Body of pancreas (tissue), 4 donors: ENCODE measurements around the gene MAPKAPK2.

Experiments
- CTCF ChIP-seq, 7 experiments: fragments of 450-650 bp in 4 of 7; fragments of 200-600 bp in 3 of 7; sonication (generic) in 3 of 7; IDR thresholded peaks; one replicate each; pipeline ENCODE4 v1.5.1; 2016 to 2019; ENCODE audit warnings: antibody characterized with exemption in 7 of 7
- POLR2A ChIP-seq, 3 donors: fragments of 450-650 bp; IDR thresholded peaks; one replicate each; pipeline ENCODE4 v1.6.1; 2016; ENCODE audit warnings: antibody characterized with exemption in 3 of 3, mild to moderate bottlenecking in 2 of 3

- TF ChIP-seq POLR2A (IDR thresholded peaks at IDR 0.05), result no peak
- TF ChIP-seq CTCF (IDR thresholded peaks at IDR 0.05), result no peak
These were observed 89.4 kb downstream of the MAPKAPK2 start for GRCh38 chr1:206774093-206774492.
